ENCODE data around the gene TTC4. TPM values are rescaled to one million over a fixed set of nuclear protein-coding genes. Genes with fewer than 3 reads are reported as not detected.

Gene TTC4
- total RNA-seq, 1 donor from 2014 or later, result 18.8 TPM

DNA sequence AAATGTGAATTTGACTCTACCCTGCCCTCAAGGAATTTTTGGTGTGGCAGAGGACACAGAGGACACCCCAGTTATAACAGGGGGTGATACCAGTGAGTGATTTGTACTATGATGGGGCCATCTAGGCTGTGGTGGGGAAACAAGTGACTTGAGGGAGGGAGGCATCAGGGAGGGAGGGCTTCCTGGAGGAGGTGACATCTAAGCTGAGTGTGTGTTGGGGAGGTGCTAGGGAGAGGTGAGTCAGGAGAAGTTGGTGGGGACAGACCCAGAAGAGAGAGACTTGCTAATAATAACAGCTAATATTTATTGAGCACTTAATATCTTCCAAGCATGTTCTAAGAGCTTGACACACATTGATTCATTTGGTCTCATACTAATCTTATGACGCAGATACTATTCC is 19.9 kb upstream of the TTC4 start:
- no peaks in the 10 kb centered on the region for H3K9me3 Mint-ChIP-seq (ENCODE audit: unreplicated experiment)
- no peak overlapping the region for H3K4me3 Mint-ChIP-seq (ENCODE audit: unreplicated experiment)

DNA sequence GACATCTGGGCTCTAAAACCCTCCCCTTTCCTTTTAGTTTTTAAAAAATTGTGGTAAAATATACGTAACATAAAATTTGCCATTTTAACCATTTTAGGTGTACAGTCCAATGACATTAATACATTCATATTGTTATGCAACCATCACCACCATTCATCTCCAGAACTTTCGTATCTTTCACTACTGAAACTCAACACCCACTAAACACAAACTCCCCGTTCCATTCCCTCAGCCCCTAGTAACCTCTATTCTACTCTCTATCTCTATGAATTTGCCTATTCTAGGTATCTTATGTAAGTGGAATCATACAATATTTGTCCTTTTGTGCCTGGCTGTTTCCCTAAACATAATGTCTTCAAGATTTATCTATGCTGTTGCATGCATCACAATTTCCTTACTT is 19.4 kb upstream of the TTC4 start:
- no peaks in the 10 kb centered on the region for H3K9me3 Mint-ChIP-seq (ENCODE audit: unreplicated experiment)
- H3K4me2 ChIP-seq (ENCODE audit: low read length), result no peak overlapping the region
- no peaks in the 10 kb centered on the region for H4K20me1 ChIP-seq (ENCODE audit: insufficient read depth, low read length)
- no peak overlapping the region for H3K27ac ChIP-seq (ENCODE audit: low read depth, low read length)
- peaks cover 3% of the 10 kb centered on the region for H3K27me3 ChIP-seq (ENCODE audit: insufficient read depth, low read length)
- DNase-seq (ENCODE audit: low read depth) (no peak), FAIRE-seq (no peak)
- no peaks in the 10 kb centered on the region for H3K4me1 ChIP-seq (ENCODE audit: insufficient read depth, low read length)
- H3K27ac Mint-ChIP-seq (ENCODE audit: unreplicated experiment), result no peak overlapping the region
- no peaks in the 10 kb centered on the region for H3K36me3 Mint-ChIP-seq (ENCODE audit: low read depth, unreplicated experiment)
- no peaks in the 10 kb centered on the region for H3K36me3 ChIP-seq (ENCODE audit: insufficient read depth, low read length)
- no peak overlapping the region for H3K9ac ChIP-seq (ENCODE audit: low read length)
- no peak overlapping the region for H3K4me3 ChIP-seq (ENCODE audit: insufficient read depth, low read depth, low read length)
- H3K9me3 ChIP-seq (ENCODE audit: insufficient read depth, low read depth, low read length), result no peaks in the 10 kb centered on the region
- H3K4me3 Mint-ChIP-seq (ENCODE audit: unreplicated experiment), result no peak overlapping the region
- no peak overlapping the region for H2AFZ ChIP-seq (ENCODE audit: low read depth, low read length)
- no peak for TF ChIP-seq EZH2 (IDR thresholded peaks at IDR 0.05; ENCODE audit: insufficient read depth, low read length)
- TF ChIP-seq, protein P1, sequence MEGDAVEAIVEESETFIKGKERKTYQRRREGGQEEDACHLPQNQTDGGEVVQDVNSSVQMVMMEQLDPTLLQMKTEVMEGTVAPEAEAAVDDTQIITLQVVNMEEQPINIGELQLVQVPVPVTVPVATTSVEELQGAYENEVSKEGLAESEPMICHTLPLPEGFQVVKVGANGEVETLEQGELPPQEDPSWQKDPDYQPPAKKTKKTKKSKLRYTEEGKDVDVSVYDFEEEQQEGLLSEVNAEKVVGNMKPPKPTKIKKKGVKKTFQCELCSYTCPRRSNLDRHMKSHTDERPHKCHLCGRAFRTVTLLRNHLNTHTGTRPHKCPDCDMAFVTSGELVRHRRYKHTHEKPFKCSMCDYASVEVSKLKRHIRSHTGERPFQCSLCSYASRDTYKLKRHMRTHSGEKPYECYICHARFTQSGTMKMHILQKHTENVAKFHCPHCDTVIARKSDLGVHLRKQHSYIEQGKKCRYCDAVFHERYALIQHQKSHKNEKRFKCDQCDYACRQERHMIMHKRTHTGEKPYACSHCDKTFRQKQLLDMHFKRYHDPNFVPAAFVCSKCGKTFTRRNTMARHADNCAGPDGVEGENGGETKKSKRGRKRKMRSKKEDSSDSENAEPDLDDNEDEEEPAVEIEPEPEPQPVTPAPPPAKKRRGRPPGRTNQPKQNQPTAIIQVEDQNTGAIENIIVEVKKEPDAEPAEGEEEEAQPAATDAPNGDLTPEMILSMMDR (IDR thresholded peaks at IDR 0.05; ENCODE audit: insufficient read depth, low read depth, low read length), result no peak
- no peaks in the 10 kb centered on the region for H3K79me2 ChIP-seq (ENCODE audit: insufficient read depth, low read length)
- peaks cover 51% of the 10 kb centered on the region for H3K27me3 Mint-ChIP-seq (ENCODE audit: low read depth, unreplicated experiment)
- no peaks in the 10 kb centered on the region for H3K4me1 Mint-ChIP-seq (ENCODE audit: low read depth, unreplicated experiment)

More for the DNA sequence above, 19.9 kb upstream of the TTC4 start:
- Histone ChIP-seq H3K4me3 (ENCODE audit: insufficient read depth, low read depth, low read length) (no peak overlapping the region), H3K9ac (ENCODE audit: low read length) (no peak overlapping the region), H3K36me3 (ENCODE audit: insufficient read depth, low read length) (no peaks in the 10 kb centered on the region), H3K79me2 (ENCODE audit: insufficient read depth, low read length) (no peaks in the 10 kb centered on the region), H3K27me3 (ENCODE audit: insufficient read depth, low read length) (peaks cover 3% of the 10 kb centered on the region), H2AFZ (ENCODE audit: low read depth, low read length) (no peak overlapping the region), H3K4me2 (ENCODE audit: low read length) (no peak overlapping the region), H3K9me3 (ENCODE audit: insufficient read depth, low read depth, low read length) (no peaks in the 10 kb centered on the region), H3K4me1 (ENCODE audit: insufficient read depth, low read length) (no peaks in the 10 kb centered on the region), H4K20me1 (ENCODE audit: insufficient read depth, low read length) (no peaks in the 10 kb centered on the region), H3K27ac (ENCODE audit: low read depth, low read length) (no peak overlapping the region)
- H3K27me3 Mint-ChIP-seq (ENCODE audit: low read depth, unreplicated experiment), result peaks cover 50% of the 10 kb centered on the region
- H3K36me3 Mint-ChIP-seq (ENCODE audit: low read depth, unreplicated experiment), result no peaks in the 10 kb centered on the region
- no peak overlapping the region for H3K27ac Mint-ChIP-seq (ENCODE audit: unreplicated experiment)
- H3K4me1 Mint-ChIP-seq (ENCODE audit: low read depth, unreplicated experiment), result no peaks in the 10 kb centered on the region
- TF ChIP-seq, protein P1 (IDR thresholded peaks at IDR 0.05; ENCODE audit: insufficient read depth, low read depth, low read length), result no peak
- no peak for TF ChIP-seq EZH2 (IDR thresholded peaks at IDR 0.05; ENCODE audit: insufficient read depth, low read length)
- DNase-seq (ENCODE audit: low read depth), result no peak
- no peak for FAIRE-seq

DNA sequence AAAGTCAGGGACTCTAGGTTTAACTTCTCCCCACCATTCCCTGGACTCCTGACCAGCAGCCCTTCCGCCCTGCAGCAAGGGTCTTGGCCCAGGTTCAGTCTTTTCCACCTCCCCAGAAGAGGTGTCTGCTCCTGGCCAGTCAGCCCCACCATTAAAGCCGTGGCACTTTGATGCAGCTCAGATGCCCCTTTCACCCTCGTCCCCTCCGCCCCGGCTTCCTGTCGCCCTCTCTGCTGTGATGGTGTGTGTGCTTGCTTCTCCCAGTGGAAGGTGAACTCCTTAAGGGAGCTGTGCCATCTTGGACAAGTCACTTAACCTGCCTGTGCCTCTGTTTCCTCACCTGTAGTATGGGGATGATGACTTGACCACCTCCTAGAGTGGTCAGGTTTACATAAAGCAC is 17.8 kb upstream of the TTC4 start:
- H3K4me3 Mint-ChIP-seq (ENCODE audit: unreplicated experiment), result no peak overlapping the region
- peaks cover 54% of the 10 kb centered on the region for H3K27me3 Mint-ChIP-seq (ENCODE audit: low read depth, unreplicated experiment)
- H3K27ac ChIP-seq (ENCODE audit: low read depth, low read length), result no peak overlapping the region
- no peak overlapping the region for H3K9ac ChIP-seq (ENCODE audit: low read length)
- no peak for DNase-seq (ENCODE audit: low read depth)
- peaks cover 3% of the 10 kb centered on the region for H3K27me3 ChIP-seq (ENCODE audit: insufficient read depth, low read length)
- FAIRE-seq, result no peak
- H3K79me2 ChIP-seq (ENCODE audit: insufficient read depth, low read length), result no peaks in the 10 kb centered on the region
- no peaks in the 10 kb centered on the region for H4K20me1 ChIP-seq (ENCODE audit: insufficient read depth, low read length)
- no peak overlapping the region for H3K27ac Mint-ChIP-seq (ENCODE audit: unreplicated experiment)
- no peaks in the 10 kb centered on the region for H3K9me3 ChIP-seq (ENCODE audit: insufficient read depth, low read depth, low read length)
- no peaks in the 10 kb centered on the region for H3K9me3 Mint-ChIP-seq (ENCODE audit: unreplicated experiment)
- H2AFZ ChIP-seq (ENCODE audit: low read depth, low read length), result no peak overlapping the region
- no peak overlapping the region for H3K4me2 ChIP-seq (ENCODE audit: low read length)
- TF ChIP-seq, protein P1 (IDR thresholded peaks at IDR 0.05; ENCODE audit: insufficient read depth, low read depth, low read length), result no peak
- no peak for TF ChIP-seq EZH2 (IDR thresholded peaks at IDR 0.05; ENCODE audit: insufficient read depth, low read length)
- no peaks in the 10 kb centered on the region for H3K36me3 Mint-ChIP-seq (ENCODE audit: low read depth, unreplicated experiment)
- no peaks in the 10 kb centered on the region for H3K36me3 ChIP-seq (ENCODE audit: insufficient read depth, low read length)
- no peaks in the 10 kb centered on the region for H3K4me1 ChIP-seq (ENCODE audit: insufficient read depth, low read length)
- no peaks in the 10 kb centered on the region for H3K4me1 Mint-ChIP-seq (ENCODE audit: low read depth, unreplicated experiment)
- no peak overlapping the region for H3K4me3 ChIP-seq (ENCODE audit: insufficient read depth, low read depth, low read length)
